IPS DF 4.7 (cell line): ENCODE results near the gene KCNK13.
"Not testable (repeated sequence)": the region's sequence is repeated elsewhere in the genome, so short reads cannot be mapped to it uniquely, and the experiment has no call there.

Experiments
- DNase-seq: peaks from one replicate; pipeline ENCODE4 v3.0.0-alpha.2; 2013; ENCODE audit warnings: low spot score; ENCODE audit errors: extremely low read depth

KCNK13 gene

DNA sequence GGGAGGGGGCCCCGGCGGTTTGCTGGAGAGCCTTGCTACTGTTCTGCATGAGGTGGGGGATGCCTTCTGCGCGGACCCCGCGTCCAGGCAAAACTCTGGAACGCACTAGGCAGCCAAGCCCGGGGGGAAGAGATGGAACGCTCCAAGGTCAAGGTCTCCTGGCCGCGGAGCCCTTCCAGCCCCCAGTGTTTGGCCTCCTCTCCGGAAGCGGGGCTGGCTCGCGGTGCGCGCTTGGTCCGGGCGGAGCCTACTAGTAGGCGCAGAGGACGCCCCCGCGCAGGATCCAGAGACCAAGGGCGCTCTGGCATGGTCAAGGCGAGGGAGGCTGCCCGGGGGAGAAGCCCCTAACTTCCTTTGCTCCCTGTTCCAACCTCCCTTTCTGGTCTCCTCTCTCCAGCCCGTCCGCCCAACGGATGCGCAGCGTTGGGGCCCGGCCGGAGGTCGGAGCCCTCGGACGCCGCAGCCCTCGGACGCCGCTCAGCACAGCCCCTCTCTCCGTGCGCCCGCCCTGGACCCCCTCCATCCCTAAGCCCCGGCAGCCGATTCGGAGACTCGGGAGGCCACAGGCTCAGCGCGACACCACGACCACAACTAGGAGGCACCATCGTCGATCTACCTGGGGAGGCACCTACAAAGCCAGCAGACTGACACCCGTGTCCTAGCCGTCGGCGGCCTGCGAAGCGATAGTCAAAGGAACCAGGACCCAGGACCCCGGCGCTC, 669 bp upstream of the KCNK13 start:
- no peak for DNase-seq

DNA sequence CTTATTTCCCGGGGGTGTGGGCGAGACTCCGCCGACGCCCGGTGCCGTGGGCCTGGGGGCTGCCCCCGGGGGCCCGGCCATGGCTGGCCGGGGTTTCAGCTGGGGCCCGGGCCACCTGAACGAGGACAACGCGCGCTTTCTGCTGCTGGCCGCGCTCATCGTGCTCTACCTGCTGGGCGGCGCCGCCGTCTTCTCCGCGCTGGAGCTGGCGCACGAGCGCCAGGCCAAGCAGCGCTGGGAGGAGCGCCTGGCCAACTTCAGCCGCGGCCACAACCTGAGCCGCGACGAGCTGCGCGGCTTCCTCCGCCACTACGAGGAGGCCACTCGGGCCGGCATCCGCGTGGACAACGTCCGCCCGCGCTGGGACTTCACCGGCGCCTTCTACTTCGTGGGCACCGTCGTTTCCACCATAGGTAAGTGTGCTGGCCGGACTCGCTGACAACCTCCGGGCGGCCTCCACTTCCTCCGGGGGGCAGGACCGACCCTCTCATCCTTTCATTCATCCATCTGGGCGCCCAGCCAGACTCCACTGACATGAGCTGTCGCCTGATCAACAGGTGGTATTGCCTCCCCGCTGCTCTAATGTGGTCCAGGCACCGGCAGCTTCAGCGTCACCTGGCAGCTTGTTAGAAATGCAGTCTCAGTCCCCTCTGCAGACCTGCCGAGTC, 467 bp downstream of the KCNK13 start:
- DNase-seq, result no peak

DNA sequence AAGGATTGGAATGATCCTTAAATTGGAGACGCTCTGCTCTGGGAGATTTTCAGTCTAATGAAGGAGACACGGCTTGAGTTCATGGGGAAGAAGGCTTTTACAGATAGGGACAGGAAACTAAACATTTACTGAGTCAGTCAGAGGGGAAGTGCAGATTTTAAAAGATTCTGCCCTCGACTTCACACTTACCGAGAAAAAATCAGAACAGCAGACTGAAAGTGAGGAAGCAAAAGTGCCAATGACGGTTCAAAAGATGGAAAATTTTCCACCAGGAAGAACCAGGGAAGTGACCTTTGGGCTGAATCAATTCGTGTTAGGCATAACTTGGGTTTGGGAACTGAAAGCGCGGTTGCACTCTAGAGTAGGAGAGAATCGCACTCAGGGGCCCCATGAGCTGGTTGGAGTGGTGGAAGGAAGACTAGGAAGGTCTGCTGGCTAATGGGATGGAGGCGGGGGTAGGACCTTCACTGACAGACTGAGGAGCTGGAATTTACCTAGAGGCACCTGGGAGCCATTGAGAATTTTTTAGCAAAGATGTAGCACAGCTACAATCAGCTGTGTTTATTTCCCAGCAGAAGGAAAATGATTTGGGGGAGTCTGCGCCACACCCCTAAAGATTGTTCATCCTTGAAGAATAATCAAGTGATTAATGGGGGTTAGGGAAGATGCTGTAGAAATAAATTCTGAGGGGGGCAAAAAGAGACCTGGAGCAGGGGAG, 1.2 kb downstream of the KCNK13 start:
- no peak for DNase-seq

DNA sequence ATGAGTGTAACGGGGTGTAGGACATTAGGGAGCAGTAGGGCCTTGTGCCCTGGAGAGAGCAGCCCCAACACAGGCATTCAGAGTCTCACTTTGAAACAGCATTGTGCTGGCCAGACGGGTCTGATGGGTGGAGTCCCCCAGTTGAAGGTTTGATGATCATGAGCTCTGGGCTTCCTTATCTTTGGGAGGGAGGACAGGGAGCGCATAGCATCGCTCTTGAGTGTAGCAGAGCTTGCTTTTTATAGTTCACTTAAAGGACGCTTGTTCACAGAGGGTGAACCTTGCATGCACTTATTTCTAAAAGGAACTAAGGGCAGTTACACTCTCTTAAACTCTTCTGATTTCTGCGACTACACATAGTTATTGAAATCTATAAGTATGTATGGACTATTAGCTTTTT, 10.6 kb downstream of the KCNK13 start:
- DNase-seq, result no peak

DNA sequence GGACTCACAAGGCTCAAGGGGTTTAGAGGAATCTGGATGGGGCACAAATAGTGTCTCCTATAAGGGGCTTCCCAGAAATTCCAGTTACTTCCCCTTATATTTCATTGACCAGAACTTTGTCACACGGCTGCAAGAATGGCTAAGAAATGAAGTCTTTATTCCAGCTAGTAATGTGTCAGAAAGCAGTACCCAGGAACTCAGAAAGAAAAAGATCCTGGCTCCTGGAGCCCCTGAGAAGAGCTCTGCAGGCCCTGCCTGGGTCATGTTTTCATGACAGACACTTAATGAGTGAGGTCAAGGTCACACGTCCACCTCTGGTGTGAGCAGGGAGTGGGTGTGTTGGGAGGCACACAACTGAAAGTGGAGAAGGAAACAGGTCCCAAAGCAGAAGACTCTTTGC, 17.8 kb downstream of the KCNK13 start:
- DNase-seq, result no peak

DNA sequence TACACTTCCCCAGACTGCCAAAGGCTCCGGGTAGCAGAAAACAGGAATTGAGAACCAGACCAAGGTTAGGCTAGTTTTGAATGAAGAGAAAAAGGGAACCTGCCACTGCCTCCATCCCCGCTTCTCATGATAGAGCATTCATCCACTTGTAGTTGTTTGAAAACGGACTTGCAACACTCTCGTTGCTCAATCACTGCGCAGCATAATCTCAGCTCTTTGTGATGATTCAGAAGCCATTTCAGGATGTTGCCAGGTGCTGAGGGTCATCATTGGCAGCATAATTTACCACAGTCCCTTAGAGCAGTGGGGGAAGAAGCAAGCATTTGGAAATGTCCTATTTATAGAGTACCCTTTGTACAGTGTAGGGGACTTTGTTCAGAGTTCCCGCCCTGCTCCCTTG, 25.6 kb downstream of the KCNK13 start:
- DNase-seq, result no peak

DNA sequence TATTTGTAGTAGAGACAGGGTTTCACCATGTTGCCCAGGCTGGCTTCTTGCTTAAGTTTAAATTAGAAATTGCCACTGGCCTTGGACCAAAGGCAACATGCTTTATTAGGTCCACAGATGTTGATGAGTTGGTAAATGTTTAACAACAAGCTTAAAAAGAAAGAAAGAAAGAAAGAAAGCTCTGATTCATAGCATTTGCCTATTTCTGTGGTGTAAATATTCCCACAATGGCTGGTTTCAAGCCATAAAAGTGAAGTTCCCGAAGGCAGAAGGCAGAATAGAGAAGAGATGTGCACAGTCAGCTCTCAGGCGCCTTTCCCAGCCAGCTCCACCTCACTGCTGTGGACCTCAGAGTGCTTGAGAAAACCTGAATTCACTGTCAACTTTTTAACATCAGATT, 26.4 kb downstream of the KCNK13 start:
- DNase-seq, result no peak

DNA sequence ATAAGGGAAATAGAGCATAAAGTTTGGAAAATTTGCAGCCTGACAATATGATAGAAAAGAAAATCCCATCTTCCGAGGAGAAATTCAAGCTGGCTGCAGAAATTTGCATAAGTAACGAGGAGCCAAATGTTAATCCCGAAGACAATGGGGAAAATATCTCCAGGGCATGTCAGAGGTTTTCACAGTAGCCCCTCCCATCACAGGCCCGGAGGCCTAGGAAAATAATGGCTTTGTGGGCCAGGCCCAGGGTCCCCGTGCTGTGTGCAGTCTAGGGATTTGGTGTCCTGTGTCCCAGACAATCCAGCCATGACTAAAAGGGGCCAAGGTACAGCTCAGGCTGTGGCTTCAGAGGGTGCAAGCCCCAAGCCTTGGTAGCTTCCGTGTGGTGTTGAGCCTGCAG, 27.7 kb downstream of the KCNK13 start:
- not testable (repeated sequence) for DNase-seq

DNA sequence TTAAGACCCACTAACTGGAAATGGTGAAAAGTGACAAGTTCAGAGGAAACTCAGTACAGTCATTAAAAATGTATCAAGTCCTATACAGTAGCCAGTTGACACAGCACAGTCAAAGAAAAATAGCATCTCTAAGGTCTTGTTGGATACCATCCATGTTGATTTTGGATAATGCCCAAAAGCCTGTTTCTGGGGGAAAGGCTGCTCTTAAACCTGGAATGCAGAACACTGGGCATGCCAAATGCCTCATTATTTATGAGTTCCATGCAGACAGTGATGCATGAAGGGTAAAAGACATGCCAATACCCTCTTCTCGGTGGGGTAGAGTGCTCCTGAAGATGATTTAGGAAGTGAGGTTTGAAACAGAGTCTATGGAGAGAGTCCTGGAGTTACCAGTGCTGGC, 29.6 kb downstream of the KCNK13 start:
- no peak for DNase-seq

DNA sequence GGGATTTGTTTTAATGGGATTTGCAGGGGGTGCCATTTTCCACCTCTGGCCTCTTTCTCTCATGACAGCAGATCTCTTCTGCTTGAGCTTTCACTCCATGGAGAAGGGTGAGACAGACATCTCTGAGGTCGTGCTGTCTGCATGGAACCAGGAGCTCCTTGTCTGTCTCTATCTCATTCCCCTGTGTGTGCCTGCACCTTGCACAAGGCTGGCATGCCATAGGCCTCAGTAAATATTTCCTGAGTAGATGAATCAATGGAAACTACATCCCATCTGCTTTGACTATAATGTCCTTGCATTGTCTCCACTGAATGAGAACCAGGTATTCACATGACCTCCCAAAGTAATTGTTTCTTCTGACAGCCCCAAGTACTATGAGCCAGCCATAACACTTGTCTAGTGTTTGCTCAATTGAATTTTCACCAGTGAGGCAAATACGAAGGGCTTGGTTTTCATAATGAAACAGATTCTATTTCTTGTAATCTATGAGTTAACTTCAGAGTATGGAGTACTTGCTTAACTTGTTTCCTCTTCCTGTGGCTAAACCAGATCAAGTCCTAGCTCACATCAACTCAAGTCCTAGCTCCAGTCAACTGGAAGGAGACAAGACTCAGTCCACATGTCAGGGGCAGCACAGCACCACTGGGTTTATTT, 32.3 kb downstream of the KCNK13 start:
- DNase-seq, result no peak

DNA sequence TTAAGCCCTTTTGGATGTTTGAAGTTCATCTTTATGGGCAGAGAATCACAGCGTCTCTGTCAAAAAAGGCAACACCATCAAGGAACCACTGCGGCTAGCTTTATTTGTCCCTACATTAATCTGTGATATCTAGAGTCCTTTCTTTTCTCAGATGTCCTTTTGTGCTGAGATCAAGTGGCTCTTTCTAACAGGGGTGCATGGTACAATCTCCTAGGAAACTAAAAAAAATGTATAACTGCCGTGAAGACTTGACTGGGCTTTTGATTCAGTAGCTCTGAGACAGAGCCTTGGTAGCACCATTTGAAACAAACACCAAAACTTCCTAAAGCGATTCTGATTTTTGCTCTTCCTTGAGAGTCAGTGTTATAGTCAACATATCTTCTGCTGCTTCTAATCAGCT, 33.3 kb downstream of the KCNK13 start:
- DNase-seq, result no peak

DNA sequence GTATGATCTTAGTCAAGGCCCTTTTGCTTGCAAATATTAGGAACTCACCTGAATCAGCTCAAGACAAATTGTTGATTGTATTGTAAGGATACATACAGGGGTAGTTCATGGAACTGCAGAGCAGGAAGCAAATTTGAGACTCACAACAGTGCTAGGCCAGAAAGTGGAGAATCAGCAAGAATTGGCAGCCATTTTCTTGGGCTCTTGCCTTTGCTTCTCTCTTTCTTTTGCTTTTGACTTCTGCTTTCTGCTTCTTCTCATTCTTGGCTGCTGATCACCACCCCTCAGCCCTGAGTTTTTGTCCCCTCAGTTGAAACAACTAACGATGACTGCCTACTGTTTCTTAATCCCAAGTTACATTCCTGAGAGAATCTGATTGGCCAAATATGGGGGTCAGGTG, 34.8 kb downstream of the KCNK13 start:
- DNase-seq, result no peak

DNA sequence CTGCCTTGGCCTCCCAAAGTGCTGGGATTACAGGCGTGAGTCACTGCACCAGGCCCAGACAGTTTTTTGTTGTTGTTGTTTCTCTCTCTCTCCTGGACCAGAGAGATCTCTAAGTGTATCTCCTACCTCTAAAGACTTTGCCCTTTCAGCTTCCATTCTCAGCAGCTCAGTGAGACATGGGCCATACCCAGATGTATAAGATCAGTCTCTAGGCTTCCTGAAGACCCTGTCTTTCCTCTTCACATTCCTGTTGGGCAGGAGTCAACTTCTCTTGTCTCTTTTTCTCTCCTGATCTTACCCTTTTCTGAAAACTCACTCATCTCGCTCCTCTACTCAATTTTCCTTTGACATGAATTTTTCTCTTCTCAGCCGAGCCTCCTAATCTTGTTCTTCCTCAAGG, 42.0 kb downstream of the KCNK13 start:
- DNase-seq, result no peak

DNA sequence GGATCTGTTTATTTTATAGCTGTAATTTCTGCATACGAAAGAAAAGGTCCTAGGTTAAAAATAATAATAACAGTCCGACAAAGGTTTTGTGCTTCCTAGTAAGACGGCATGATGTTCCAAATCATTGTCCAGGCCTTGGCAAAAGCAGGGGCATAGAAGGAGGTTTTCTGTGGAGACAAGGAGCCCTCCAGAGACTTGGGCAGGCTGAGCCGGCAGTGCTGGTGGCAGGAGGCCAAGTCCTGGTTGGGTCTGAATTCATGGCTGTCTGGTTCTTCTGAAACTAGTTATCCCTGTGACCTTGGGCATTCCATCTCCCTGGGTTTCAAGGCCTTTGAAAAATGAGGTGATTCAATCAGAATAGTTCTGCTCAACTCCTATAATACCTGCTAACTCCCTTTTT, 44.0 kb downstream of the KCNK13 start:
- no peak for DNase-seq

DNA sequence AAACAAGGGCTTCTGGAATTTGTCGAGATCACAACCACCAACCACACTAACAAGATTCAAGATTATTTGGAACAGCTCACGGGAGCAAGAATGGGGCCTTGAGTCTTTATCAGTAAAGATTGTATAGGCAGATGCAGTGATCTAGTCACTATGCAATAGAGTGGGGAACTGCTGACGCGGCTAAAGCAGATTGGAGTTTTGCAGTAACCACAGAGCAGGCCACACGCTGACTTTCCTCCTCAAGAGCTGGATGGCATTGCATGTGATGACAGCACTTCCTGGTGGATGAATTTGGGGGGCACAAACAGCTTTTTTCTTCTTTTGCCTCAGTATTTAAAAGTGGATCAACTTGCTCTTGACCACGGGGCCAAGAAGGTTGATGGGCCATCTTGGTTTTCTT, 46.0 kb downstream of the KCNK13 start:
- no peak for DNase-seq

DNA sequence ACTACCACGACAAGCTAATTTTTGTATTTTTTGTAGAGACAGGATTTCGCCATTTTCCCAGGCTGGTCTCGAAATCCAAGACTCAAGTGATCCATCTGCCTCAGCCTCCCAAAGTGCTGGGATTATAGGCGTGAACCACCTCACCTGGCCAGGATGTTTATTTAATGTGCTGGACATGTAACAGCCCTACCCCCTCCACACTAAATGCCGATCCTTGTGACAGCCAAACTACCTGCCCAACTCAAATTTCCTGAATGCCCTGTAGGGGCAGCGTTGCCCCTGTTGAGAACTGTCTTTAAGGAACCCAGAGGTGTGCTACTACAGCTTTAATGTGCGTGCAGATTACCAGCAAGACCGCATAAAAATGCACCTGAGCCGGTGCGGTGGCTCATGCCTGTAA, 48.1 kb downstream of the KCNK13 start:
- DNase-seq, result peak; percentile 56

DNA sequence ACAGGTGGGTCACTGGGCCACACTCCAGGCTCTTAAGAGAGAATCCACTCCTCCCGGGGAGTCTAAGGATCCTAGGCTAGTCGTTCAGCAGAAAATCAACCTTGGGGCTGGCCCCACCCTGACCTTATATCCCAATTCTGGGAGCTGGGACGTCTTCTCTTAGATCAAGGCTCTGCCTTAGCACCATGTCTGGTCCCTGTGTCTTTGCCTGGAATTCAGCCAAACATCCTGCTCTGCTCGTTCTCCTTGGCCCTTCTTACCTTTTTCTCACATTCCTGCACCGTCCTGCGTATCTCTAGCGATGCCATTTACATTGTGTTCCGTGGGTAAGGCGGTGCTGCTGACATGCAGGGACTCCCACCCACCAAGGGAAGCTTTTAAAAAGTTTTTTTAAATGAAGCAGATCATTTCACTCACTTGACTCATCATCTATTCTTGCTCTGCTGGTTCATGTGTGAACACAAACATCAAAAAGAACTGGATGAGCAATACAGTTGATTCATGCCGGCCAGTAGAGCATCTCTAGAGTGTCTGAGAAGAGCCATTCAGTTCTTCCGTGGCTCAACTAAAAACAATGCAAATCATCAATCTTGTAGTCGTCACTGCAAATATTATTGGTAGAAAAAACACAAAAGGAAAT, 50.2 kb downstream of the KCNK13 start:
- DNase-seq, result no peak

DNA sequence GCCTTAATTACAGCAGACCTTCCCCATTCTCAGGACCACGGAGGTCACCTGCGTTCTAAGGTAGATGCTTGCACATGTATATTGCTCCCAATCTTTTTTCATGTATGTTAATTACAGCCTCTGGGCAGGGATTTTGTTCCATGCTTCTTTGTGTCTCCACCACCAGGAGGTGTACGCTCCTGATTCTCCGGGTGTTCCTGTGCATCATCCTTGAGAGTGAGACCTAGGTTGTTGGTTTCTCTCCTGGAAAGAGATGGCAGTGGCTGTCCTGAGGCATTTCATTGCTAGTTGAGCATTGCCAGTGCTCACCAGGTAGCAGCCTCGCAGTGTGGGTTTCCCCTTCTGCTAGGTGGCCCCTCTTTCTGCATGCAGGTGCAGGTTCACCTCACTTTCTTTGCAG, 52.8 kb downstream of the KCNK13 start:
- DNase-seq, result no peak

DNA sequence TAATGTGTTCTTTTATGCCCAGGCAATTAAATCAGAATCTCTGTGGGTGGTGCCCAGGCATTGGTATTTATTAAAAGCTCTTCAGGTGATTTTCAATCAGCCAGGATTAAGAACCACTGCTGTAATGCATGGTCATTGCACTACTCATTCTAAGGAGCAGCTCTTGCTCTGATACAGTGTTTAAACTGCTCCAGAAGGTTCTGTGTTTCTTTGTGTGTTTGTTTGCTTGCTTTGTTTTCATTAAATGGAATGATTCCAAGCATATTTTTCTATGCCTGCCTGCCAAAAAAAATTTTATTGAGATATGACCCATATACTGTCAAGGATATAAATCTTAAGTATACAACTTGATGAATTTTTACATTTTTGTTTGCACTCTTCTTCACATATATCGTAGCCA, 54.0 kb downstream of the KCNK13 start:
- DNase-seq, result no peak

DNA sequence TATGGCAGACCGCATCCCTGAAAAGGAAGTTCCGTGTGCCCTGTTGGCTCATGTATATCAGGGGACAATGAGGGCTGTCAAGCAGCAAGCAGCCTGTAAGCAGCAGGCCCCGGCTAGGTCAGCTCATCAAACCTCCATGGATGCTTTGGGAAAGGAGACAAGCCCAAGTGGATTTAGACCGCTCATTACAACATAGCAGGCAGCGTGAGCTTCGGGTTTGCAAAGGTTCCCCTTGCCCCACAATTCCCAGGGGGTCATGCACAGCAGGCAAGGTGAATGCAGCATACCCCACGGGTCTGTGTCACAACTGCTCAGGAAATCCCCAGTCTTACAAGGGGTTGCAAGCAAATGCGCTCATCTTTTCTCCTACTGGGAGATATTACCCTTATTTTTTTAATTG, 54.6 kb downstream of the KCNK13 start:
- DNase-seq, result no peak

DNA sequence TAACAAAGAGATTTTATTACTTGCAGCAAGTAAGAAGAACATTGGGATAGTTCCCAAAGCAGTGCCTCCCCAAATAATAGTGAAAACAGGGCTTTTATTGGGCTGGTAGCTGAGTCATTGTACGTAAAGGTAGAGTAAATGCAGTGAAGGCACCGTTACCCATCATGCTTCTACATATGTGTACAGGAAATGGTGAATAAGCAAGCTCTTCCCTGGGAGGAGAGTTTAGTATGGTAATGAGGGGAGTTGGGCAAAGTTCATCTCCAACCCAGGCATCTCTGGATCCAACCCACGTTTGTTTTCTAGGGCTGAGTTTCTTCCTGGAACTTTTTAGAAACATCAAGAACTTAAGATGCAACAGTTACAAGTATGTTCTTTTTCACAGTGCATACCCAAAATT, 56.2 kb downstream of the KCNK13 start:
- DNase-seq, result no peak

DNA sequence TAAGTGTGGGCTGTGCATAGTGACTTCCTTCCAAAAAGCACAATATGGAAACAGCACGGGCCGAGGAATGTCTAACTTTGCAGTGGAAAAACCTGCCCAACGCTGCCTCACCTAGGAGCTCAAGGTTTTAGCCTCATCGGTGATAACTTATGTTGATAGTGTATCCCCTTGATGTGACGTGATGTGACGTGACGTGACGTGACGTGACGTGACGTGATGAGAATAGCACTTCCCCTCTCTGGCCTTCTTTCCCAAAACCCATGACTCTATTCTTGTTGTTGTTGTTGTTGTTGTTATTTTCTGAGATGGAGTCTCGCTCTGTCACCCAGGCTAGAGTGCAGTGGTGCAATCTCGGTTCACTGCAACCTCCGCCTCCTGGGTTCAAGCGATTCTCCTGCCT, 64.5 kb downstream of the KCNK13 start:
- DNase-seq, result no peak
